ENCODE measurements around the gene MAP1B.

DNA sequence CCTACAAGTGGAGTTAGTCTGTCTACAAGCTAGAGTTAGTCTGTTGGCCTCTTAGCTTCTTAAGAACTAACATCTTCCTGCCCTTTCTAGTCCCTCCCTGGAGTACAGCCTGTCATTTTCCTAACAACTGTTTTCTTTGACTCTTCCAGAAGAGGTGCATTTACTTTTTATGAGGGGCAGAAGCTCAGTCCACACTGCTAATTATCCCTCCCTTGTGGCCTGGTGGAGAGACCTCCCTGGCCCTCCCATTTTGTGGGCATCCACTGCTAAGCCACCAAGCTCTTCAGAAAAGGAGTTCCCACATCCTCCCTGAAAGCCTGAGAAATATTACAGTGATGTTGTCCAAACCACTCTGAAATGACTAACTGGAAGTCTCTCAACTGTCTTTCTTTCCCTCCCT, 8.0 kb downstream of the MAP1B start:
- TF ChIP-seq, protein P1, sequence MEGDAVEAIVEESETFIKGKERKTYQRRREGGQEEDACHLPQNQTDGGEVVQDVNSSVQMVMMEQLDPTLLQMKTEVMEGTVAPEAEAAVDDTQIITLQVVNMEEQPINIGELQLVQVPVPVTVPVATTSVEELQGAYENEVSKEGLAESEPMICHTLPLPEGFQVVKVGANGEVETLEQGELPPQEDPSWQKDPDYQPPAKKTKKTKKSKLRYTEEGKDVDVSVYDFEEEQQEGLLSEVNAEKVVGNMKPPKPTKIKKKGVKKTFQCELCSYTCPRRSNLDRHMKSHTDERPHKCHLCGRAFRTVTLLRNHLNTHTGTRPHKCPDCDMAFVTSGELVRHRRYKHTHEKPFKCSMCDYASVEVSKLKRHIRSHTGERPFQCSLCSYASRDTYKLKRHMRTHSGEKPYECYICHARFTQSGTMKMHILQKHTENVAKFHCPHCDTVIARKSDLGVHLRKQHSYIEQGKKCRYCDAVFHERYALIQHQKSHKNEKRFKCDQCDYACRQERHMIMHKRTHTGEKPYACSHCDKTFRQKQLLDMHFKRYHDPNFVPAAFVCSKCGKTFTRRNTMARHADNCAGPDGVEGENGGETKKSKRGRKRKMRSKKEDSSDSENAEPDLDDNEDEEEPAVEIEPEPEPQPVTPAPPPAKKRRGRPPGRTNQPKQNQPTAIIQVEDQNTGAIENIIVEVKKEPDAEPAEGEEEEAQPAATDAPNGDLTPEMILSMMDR (IDR thresholded peaks at IDR 0.05; ENCODE audit: borderline replicate concordance, extremely low read depth, low read length, poor library complexity, severe bottlenecking) = no peak
- no peak for TF ChIP-seq EZH2 (IDR thresholded peaks at IDR 0.05; ENCODE audit: borderline replicate concordance, low read depth, low read length, severe bottlenecking)
